Measurements from ENCODE around the gene MXD3. TPM values are rescaled to one million over a fixed set of nuclear protein-coding genes. Genes with fewer than 3 reads are reported as not detected.

MXD3 gene
- total and polyA plus RNA-seq, 4 donors: 7.4 to 29.0 (median 12.9) TPM

- ATAC-seq (ENCODE audit: insufficient read depth, low FRiP score): no peak
- Histone ChIP-seq H3K4me1 (ENCODE audit: control insufficient read depth in 5 of 5, insufficient read depth in 5 of 5, low read length in 5 of 5) (peaks cover 0 to 2% (median 0%) of the 10 kb centered on the region in 5 donors), H3K9ac (ENCODE audit: insufficient read depth in 1 of 2, low read length in 2 of 2) (no peak overlapping the region), H3K27me3 (ENCODE audit: control insufficient read depth in 3 of 3, insufficient read depth in 3 of 3, low read length in 2 of 3) (no peaks in the 10 kb centered on the region), H3K36me3 (ENCODE audit: control insufficient read depth in 4 of 4, insufficient read depth in 4 of 4, low read length in 4 of 4) (peaks cover 0 to 4% (median 2%) of the 10 kb centered on the region in 4 donors), H3K27ac (ENCODE audit: low read depth in 1 of 2, low read length in 1 of 2) (no peak overlapping the region), H3K9me3 (ENCODE audit: control insufficient read depth in 4 of 4, insufficient read depth in 3 of 4, low read length in 3 of 4) (no peaks in the 10 kb centered on the region), H3K4me3 (no peak overlapping the region)
- 35 to 42% methylated on average over 7 of the region's 7 CpGs for WGBS, 2 donors
- DNase-seq: peak; percentile 57 to 72 (median 61)
- peak; percentile 80 for TF ChIP-seq CTCF (IDR thresholded peaks at IDR 0.05; ENCODE audit: control extremely low read depth, extremely low read depth)
These were observed 6.3 kb upstream of the MXD3 start for GRCh38 chr5:177317959-177318377.

GRCh38 chr5:177316005-177316404 lies 4.3 kb upstream of the MXD3 start:
- Histone ChIP-seq H3K4me1 (ENCODE audit: control insufficient read depth in 5 of 5, insufficient read depth in 5 of 5, low read length in 5 of 5) (peaks cover 0 to 13% (median 2%) of the 10 kb centered on the region in 5 donors), H3K27me3 (ENCODE audit: control insufficient read depth in 3 of 3, insufficient read depth in 3 of 3, low read length in 2 of 3) (no peaks in the 10 kb centered on the region), H3K9ac (ENCODE audit: insufficient read depth in 1 of 2, low read length in 2 of 2) (no peak overlapping the region), H3K4me3 (no peak overlapping the region), H3K27ac (ENCODE audit: low read depth in 1 of 2, low read length in 1 of 2) (no peak overlapping the region), H3K9me3 (ENCODE audit: control insufficient read depth in 4 of 4, insufficient read depth in 3 of 4, low read length in 3 of 4) (no peaks in the 10 kb centered on the region), H3K36me3 (ENCODE audit: control insufficient read depth in 4 of 4, insufficient read depth in 4 of 4, low read length in 4 of 4) (peaks cover 0 to 4% (median 2%) of the 10 kb centered on the region in 4 donors)
- DNase-seq: no peak
- WGBS, 2 donors: 77 to 97% methylated on average over 3 of the region's 3 CpGs
- ATAC-seq (ENCODE audit: insufficient read depth, low FRiP score): no peak
- TF ChIP-seq CTCF (IDR thresholded peaks at IDR 0.05; ENCODE audit: control extremely low read depth, extremely low read depth): no peak

- WGBS, 2 donors: 90 to 94% methylated on average over 7 of the region's 7 CpGs
- TF ChIP-seq CTCF (IDR thresholded peaks at IDR 0.05; ENCODE audit: control extremely low read depth, extremely low read depth): no peak
- no peak overlapping the region for H3K4me3 ChIP-seq
These were observed 3.7 kb upstream of the MXD3 start for GRCh38 chr5:177315411-177315810.

More at GRCh38 chr5:177315411-177315810, 3.7 kb upstream of the MXD3 start:
- no peak overlapping the region for H3K9ac ChIP-seq (ENCODE audit: insufficient read depth in 1 of 2, low read length in 2 of 2)
- H3K4me1 ChIP-seq (ENCODE audit: control insufficient read depth in 5 of 5, insufficient read depth in 5 of 5, low read length in 5 of 5): peaks cover 0 to 15% (median 4%) of the 10 kb centered on the region in 5 donors
- no peaks in the 10 kb centered on the region for H3K27me3 ChIP-seq (ENCODE audit: control insufficient read depth in 3 of 3, insufficient read depth in 3 of 3, low read length in 2 of 3)
- H3K36me3 ChIP-seq (ENCODE audit: control insufficient read depth in 4 of 4, insufficient read depth in 4 of 4, low read length in 4 of 4): peaks cover 0 to 4% (median 2%) of the 10 kb centered on the region in 4 donors
- H3K9me3 ChIP-seq (ENCODE audit: control insufficient read depth in 4 of 4, insufficient read depth in 3 of 4, low read length in 3 of 4): no peaks in the 10 kb centered on the region
- ATAC-seq (ENCODE audit: insufficient read depth, low FRiP score) (no peak), DNase-seq (no peak)
- H3K27ac ChIP-seq (ENCODE audit: low read depth in 1 of 2, low read length in 1 of 2): no peak overlapping the region
